Measurements from ENCODE around the gene OTOP1.

DNA sequence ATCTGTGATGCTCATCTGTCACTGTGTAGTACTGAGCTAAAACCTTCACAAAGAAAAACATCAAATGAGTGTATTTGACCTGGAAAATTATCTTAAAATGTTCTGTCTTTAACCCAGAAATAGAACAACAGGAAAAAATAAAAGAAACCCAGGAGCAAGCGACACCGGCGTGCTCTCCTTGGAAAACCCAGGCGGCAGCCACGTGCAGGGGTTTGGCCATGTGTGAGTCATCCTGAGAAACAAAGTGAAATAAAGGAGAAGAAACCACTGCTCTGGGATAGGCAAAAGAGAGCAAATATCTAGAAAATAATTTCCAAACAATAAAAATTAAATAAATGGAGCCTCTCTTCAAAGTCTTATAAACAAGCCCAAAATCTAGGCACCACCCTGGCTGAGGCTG, 41.3 kb upstream of the OTOP1 start:
- TF ChIP-seq, protein P1, sequence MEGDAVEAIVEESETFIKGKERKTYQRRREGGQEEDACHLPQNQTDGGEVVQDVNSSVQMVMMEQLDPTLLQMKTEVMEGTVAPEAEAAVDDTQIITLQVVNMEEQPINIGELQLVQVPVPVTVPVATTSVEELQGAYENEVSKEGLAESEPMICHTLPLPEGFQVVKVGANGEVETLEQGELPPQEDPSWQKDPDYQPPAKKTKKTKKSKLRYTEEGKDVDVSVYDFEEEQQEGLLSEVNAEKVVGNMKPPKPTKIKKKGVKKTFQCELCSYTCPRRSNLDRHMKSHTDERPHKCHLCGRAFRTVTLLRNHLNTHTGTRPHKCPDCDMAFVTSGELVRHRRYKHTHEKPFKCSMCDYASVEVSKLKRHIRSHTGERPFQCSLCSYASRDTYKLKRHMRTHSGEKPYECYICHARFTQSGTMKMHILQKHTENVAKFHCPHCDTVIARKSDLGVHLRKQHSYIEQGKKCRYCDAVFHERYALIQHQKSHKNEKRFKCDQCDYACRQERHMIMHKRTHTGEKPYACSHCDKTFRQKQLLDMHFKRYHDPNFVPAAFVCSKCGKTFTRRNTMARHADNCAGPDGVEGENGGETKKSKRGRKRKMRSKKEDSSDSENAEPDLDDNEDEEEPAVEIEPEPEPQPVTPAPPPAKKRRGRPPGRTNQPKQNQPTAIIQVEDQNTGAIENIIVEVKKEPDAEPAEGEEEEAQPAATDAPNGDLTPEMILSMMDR (IDR thresholded peaks at IDR 0.05; ENCODE audit: poor library complexity): no peak
- TF ChIP-seq EZH2 (IDR thresholded peaks at IDR 0.05; ENCODE audit: borderline replicate concordance) (no peak), EZH2phosphoT487 (IDR thresholded peaks at IDR 0.05; ENCODE audit: low read depth, severe bottlenecking, unreplicated experiment) (no peak)

Measured in hepatocyte (in vitro differentiated cells).